ENCODE measurements around the gene GYS2.
"Not testable (repeated sequence)": the region's sequence is repeated elsewhere in the genome, so short reads cannot be mapped to it uniquely, and the experiment has no call there.

GYS2 gene

DNA sequence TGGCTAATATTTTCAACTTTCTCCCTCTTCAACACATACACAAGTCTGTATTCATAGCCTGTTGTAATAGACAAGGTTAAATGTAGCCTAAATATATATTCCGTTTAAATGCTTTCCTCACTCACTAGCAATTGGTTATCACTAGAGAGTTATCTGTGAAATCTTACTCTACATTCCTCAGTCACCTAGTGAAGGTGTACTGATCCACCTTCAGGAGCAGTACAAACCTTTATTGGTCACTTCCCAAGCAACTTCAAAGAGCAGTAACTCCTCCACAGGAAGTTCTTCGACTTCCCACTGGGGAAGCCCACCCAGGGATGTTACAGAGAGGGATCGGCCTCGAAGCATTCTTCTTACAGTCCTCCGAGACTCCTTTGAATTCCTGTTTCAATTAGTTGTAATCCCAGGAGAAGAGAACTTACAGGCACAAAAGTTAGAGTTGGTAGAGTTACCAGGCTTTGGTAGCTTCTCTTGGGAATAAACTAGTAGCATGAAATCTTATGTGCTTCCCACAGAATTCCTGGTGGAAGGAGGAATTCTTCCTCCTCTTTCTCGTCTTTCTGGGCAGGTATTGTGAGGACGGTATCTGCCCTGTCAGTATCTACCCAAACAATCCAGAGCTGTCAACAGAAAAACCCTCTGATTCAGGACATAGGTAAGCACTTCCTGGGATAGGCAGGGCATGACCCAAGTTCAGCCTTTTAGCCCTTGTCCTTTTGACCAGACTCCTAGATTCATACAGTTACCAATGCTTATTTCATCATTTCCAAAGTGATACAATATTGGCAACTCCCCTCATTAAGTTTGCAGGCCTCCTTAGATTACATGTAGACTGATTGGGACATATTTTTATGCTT lies at the start of gene GYS2:
Gene GYS2 (minus strand): TSS at position 603 of the 857 bp plus-strand sequence. CDS start 255 bp downstream, at position 348.
- no peak for DNase-seq

DNA sequence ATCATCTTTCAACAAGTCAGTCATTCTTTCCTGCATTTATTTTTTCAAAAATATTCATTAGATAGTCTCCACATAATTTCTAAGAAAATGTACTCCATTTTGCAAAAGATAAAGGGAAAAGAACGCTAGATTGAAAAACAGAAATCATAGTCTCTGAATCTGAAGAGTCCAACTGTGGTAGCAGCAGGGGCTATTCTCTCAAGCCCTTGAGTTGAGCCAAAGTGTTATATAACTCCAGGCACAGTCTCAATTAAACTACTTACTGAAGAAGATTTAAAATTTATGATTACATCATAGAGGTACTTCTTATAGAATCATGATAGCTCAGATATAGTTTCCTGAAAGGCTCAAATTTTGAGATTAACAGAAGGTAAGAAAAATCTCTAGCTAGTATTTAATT lies 47.2 kb upstream of the GYS2 start:
- no peak for DNase-seq

DNA sequence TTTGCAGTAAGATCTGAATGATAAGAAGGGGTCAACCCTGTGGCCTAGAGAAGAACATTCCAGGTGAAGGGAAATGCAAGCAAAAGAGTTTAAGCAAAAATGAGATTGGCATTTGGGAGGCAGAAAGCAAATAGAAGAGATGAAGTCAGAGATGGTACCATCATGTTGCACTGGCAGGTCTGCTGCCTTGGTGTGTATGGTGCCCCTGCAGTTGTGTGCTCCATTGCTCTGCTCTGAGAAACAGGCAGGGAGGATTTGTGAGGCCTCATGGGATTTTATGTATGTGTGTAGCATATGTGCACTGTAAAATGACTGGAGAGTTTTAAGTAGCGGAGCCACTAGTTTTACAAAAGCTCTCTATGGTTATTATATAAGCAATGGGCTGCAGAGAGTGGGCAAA lies 46.4 kb upstream of the GYS2 start:
- DNase-seq: no peak

DNA sequence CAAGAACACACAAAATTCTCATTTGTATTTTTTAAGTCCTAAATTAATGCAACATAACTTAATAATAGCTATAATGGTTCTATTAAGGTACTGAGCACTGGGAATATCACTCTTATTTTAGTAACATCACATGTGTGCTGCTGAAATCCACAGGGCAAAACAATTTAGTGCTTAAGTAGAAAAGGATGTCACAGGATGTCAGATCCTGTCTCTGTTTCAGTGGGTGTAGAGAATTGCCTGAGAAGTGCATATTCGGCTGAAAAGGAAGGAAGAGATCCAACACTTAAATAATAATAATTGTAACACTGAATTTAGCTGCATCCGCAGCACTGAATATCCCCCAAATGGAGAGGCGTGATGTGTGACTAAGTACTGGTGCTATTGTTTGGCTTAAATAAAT lies 44.4 kb upstream of the GYS2 start:
- no peak for DNase-seq

DNA sequence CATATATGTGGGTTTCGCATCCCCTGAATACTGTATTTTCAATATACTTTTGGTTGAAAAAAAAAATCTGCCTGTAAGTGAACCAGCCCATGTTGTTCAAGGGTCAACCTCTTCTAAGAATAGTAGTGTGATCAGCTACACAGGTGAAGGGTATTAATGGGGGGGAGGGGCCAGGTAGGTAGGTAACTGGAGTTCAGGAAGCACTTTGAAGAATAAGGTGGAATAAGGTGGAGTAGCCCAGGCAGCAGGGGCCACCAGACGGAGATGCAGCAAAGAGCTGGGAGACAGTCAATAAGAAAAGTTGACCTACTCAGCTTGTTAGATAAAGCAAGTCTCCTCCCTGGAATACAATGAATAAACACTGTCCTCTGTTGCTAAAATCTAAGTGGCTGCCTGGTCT lies 43.7 kb upstream of the GYS2 start:
- DNase-seq: no peak

DNA sequence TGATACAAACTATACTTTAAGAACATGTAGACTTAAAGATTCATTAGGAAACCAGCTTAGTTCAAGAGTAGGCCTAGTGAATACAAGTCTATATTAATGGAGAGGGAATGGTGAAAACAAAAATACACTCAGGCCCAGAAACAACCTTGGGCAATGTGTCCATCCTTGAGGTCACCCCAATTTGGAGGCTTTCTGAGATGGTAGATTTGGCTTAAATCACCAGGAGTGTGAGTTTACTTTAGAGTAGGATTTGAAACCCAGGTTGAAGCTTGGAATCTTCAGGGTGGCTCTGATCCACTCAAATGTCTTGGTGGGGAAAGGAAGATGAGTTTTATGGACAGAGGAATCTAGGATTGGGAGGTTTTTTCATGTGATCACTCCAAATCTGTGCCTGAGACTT lies 42.5 kb upstream of the GYS2 start:
- no peak for DNase-seq

DNA sequence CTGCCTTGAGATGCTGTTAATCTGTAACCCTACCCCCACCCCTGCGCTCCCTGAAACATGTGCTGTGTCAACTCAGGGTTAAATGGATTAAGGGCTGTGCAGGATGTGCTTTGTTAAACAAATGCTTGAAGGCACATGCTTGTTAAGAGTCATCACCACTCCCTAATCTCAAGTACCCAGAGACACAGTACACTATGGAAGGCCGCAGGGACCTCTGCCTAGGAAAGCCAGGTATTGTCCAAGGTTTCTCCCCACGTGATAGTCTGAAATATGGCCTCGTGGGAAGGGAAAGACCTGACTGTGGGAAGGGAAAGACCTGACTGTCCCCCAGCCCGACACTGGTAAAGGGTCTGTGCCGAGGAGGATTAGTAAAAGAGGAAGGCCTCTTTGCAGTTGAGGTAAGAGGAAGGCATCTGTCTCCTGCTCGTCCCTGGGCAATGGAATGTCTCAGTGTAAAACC lies 40.4 kb upstream of the GYS2 start:
- not testable (repeated sequence) for DNase-seq

DNA sequence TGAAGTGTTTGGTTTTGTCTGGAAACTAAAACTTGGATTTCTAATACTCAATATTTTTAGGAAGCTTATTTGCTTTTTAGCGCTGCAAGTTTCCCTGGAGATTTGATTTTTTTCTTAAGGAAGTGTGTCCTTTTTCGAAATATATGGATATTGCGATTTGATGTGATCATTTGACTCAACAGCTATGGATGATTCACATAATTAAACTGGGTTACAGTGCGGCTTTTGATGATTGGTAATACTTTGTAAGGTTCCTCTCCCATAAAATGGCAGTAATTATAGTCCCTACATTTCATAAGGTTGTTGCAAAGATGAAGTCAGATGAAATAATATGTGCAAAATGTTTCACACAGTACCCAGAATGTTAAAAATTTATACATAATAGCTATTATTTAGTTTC lies 39.9 kb upstream of the GYS2 start:
- no peak for DNase-seq

DNA sequence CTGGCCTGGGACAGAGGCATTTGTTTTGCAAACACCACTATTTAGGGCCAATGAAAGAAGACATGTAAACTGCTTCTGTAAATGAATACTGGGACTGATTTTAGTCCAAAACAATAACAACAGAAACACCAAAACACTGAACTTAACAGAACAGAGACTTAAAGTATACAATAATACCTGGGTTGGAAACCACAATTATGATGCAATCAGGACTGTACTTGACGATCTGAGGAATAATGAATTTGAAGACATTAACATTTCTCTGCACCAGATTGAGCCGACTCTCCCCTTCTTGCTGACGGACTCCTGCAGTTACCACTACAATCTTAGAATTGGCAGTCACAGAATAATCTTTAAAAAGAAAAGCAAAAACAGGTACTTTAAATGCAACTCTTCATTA lies 39.1 kb upstream of the GYS2 start:
- no peak for DNase-seq

DNA sequence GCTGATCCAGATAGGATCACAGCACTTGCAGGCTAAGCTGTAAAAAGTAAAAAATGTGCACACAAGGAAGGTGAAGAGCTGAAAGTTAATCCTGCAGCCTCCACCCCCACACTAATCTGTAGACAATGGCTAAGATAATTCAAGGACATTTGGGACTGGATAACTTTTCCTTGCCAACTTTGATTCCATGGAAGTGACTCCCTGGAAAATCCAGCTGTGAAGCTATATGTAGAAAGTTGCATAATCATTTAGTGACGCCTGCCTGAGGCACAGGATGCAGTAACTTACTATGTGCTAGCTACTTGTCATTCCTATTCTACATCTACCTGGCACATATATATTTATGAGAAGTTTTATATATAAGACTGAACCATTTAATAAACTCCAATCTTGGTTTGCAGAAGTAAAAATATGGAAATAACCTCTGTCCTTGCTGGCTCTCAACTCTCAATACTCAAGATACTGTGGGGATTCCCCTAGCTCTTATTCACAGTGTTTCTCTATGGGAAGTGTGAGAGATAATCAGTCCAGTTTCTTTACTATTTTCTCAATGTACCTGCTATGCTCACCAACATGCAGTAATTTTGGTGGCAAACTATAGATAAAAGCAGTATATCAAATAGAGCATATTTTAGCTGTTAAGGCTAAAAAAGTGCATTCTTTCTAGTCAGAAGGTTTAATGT lies 38.2 kb upstream of the GYS2 start:
- no peak for DNase-seq

DNA sequence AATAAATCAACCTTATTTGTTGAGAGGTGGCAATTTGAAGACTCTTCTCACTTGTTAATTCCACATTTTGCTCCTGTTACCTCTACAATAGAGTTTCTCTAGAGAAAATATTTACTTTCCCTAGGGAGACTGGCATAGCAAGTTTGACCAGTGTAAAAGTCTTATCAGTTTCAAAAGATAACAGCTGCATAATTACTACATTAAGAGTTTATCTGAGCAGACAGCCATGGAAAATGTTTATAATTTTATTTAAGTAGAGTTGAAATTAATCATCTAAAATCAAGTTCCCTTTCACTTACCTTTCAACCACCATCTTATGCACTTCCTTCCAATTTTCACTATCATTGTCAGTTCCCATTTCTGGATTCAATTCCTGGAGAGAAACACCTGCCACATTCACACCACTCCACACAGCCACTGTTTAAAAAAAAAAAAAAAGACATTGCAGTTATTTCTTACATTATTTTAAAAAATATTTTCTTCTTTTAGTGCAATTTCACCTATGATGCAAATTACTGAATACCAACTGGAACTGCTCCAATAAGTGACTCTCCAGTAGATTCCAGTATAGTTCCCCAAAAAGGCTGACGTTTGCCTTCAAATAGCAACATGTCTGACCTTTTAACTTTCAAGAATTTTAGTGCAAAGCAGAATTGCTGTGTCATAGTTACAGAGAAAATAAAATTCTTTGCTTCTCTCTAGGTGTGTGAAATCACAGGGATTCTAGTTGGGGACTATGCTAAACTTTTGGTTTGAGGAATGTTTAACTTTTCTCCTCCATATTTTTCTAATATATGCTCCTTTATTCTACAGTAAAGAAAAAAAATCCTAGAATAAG lies 33.6 kb upstream of the GYS2 start:
- no peak for DNase-seq

DNA sequence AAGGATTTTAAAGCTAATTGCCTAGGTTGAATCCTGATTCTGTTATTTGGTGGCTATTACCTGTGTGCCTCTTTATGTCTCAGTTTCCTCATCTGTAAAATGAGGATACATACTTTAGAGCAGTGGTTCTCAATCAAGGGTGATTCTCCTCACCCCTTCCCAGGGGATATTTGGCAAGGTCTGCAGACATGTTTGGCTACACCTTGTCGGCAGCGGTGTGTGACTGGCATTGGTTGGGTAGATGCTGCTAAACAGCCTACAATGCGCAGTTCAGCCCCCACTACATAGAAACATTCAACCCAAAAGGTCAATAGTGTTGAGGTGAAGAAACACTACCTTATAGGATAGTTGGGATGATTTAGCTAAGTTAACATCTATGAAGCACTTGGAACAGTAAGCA lies 29.6 kb upstream of the GYS2 start:
- no peak for DNase-seq

DNA sequence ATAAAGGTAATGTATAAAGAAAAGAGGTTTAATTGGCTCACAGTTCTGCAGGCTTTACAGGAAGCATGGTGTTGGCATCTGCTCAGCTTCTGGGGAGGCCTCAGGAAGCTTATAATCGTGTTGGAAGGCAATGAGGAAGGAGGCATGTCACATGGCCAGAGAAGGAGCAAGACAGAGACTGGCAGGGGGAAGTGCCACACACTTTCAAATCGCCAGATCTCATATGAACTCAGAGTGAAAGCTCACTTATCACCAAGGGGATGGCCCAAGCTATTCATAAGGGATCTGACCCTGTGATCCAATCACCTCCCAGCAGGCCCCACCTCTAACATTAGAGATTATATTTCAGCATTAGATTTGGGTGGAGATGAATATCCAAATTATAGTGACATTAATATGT lies 26.7 kb upstream of the GYS2 start:
- no peak for DNase-seq

DNA sequence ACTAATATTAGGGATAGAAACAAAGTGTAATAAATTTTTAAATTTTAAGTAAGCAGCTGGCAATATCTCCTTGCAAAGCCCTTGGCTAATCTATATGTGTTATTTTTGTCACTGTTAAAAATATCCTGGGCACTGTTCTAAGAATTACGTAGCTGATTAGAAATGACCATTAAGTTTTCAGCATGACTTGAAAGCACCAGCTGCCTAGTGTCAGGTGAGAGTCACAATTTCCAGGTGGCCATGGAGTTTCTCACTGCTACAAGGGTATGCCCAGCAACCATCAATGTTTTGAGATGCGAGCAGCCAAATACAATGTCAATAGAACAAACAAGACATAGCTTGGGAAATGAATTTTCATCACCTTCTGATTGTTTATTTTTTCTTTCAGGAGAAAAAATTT lies 23.3 kb upstream of the GYS2 start:
- no peak for DNase-seq

DNA sequence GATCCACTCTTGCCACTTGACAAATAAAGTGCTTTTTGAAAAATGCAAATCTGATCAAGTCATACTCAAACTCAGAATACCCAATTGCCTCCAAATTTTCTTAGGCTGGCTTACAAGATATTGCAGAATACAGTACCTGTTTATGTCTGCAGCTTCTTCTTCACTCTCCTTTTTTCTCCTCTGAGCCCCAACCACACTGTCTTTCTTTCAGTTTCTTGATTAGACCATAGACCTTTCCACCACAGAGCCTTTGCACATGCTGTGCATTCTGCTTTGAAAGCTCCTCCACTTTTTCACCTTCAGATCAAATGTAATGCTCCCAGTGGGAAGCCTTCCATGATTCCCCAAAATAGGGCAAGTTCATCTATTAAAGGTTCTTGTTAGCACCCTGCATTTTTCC lies 13.9 kb upstream of the GYS2 start:
- no peak for DNase-seq

DNA sequence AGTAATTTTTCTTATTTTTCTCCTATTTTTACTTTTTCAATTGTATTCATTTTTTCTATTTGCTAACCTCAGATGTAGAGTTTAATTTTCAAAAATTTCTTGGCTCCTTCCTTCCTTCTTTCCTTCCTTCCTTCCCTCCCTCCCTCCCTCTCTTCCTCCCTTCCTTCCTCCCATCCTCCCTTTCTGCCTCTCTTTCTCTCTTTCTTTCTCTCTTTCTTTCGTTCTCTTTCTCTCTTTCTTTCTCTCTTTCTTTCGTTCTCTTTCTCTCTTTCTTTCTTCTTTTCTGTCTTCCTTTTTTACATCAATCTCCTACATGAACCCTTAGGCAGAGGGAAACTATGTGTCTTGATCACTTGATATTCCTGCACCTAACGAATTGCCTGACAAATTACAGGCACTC lies 12.4 kb upstream of the GYS2 start:
- DNase-seq: no peak

DNA sequence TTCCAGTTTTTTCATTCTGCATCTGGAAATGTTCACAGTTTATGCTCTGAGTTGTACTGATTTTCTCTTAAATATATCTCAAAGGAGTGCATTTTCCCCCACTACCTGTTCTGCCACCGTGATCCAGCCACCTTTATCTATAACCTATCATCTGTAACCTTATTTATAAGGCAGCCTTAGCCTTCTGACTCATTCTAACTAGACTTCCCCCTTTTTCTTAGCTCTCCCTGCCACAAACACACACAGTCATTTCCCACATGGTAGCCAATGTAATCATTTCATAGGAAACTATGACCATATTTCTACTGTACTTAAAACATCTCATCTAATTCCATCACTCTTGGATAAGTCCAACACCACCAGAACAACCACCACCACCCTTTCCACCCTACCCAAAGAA lies 10.8 kb upstream of the GYS2 start:
- DNase-seq: peak; percentile 15 to 38

DNA sequence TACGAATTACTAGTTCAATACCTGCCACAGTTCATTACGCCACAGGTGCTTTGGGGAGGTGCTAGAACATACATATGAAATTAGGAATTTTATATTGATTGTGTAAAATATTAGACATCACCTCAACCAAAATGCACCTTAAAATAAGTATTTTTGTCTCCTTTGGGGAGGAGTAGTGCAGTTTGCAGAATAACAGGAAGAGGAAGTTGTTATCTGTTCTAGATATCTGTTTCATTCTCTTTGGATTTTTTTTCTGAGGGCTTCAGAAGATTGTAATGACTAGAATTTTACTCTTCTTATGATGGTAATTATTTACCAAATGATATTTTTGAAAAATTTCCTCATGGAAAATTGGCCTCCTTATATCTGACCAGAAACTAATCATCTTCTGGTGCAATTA lies 9.9 kb upstream of the GYS2 start:
- DNase-seq: no peak

DNA sequence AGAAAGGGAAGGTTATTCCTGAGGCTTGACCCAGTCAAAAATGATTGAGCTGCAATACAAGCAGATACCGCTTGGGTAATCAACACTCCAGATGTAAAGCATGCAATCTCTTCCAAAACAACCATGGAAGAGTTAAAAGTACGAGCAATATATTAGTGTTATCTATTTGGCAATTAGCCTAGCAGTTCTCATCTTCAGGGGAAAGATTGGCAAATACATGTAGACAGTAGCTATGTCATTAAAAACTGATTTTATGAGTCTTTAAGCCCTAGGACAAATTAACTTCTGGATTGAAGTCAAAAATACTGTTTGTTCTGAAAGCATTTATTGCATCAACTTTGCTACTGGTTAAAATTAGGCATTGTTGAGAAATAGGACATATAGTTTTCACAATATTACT lies 9.3 kb upstream of the GYS2 start:
- DNase-seq: no peak

DNA sequence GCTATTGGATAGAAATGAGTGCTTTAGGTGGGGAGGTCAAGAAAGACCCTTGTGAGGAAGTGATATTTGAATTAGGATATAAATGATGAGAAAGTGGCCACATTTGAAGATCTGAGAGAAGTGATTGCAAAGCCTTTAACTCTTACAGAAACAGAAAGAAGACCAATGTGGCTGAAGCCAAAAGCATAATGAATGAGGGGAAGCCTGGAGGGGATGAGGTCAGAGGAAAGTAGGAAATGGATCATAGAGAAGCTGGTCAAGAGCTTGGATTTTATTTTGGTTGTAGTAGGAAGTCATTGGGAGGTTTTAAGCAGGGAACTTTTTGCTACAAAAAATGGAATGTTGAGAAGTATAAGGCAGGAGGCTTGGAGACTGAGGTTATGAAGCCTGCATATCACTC lies 3.5 kb upstream of the GYS2 start:
- DNase-seq: no peak

DNA sequence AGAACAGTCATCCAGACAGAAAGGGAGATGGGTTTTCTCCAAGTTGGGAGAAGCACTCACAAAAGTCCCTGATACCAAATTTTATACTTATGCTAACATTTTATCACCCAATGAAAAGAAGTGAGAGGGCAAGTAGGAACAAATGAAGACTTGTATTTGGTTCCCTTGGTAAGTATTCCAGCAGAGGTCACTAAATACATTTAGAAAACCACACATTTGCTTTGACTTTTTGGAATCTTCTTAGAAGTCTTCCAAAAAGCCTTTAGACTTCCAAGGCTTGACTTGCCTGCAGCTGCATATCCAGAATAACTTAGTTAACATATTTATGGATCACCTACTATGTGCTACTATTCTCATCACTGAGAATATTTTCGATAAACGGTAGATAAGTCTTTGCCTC lies 3.1 kb upstream of the GYS2 start:
- no peak for DNase-seq

DNA sequence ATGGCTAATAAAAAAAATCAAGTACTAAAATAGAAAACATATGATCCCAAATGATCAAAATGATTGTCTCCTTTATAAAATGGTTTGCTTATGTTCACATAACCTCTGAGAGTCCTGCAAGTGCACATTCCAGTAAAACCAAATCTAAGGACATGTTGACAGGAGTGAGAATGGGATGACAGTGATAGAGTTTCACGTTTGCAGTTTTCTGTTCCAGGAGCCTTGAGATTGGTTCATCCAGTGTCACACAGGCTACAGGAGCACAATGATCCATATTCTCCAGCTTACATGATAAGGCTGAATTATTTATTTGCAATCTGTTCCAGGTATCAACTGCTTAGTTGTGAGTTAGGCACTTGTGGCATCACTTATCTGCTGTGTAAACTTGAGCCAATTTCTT lies 1.5 kb upstream of the GYS2 start:
- no peak for DNase-seq

DNA sequence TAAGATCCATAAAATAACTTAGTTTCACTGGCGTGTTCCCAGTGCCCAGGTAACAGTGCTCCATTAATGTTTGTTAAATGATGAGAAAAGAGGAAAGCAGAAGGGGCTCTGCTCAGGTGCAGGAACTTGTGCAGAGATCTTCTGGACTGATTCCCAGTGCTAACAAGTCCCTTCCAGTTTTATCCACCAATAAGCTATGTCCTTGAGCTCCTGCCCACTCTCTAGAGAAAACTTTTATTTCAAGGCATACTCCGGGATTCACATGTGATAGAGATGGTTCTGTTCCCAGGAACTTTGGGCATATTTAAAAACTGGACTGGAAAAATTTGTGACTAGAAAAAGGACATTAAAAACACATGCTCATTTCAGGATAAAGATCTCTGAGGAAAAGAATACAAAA lies 1.9 kb downstream of the GYS2 start:
- DNase-seq: no peak

DNA sequence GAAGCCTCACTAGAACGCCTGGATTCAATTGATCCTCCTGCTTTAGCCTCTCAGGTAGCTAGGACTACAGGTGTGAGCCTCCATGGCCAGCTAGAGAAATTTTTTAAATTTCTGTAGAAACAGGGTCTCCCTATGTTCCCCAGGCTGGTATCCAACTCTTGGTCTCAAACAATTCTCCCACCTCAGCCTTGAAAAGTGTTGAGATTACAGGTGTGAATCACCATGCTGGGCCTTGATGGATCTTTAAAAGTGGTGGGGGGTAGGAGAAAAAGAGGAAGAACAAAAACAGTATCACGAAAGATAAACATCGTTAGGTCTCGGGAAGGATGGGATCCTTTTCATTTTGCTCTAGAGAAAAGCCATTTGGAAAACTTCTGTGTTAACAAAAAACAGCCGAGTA lies 4.5 kb downstream of the GYS2 start:
- DNase-seq: no peak
